D341Med (cell line): ENCODE measurements around the gene MYO18A.
"Not testable (repeated sequence)": the region's sequence is repeated elsewhere in the genome, so short reads cannot be mapped to it uniquely, and the experiment has no call there.

Experiments used
- DNase-seq: peaks from one replicate; pipeline ENCODE4 v3.0.0; 2012; ENCODE audit warnings: low spot score

MYO18A gene

GRCh38 chr17:29193146-29193545, 12.9 kb upstream of the MYO18A start:
- DNase-seq, result no peak

GRCh38 chr17:29190592-29191207, 10.5 kb upstream of the MYO18A start:
- DNase-seq, result no peak

- DNase-seq, result no peak
These were observed 9.8 kb upstream of the MYO18A start for GRCh38 chr17:29190039-29190438.

- DNase-seq, result no peak
These were observed 9.2 kb upstream of the MYO18A start for GRCh38 chr17:29189355-29189754.

GRCh38 chr17:29181226-29181625, 1.0 kb upstream of the MYO18A start:
- DNase-seq, result no peak

GRCh38 chr17:29180788-29181160, 576 bp upstream of the MYO18A start:
- no peak for DNase-seq

- DNase-seq, result peak; percentile 87
These were observed 765 bp downstream of the MYO18A start for GRCh38 chr17:29179232-29180033.

- peak; percentile 41 for DNase-seq
These were observed 1.4 kb downstream of the MYO18A start for GRCh38 chr17:29178750-29179231.

- peak; percentile 26 for DNase-seq
These were observed 2.1 kb downstream of the MYO18A start for GRCh38 chr17:29177871-29178749.

GRCh38 chr17:29177541-29177870, 2.7 kb downstream of the MYO18A start:
- peak; percentile 20 for DNase-seq

- peak; percentile 48 for DNase-seq
These were observed 3.4 kb downstream of the MYO18A start for GRCh38 chr17:29176558-29177351.

- DNase-seq, result no peak
These were observed 4.8 kb downstream of the MYO18A start for GRCh38 chr17:29175349-29175748.

- no peak for DNase-seq
These were observed 7.6 kb downstream of the MYO18A start for GRCh38 chr17:29172589-29172988.

GRCh38 chr17:29170682-29171081, 9.5 kb downstream of the MYO18A start:
- DNase-seq, result no peak

- peak; percentile 28 for DNase-seq
These were observed 10.2 kb downstream of the MYO18A start for GRCh38 chr17:29169806-29170591.

GRCh38 chr17:29168759-29169126, 11.5 kb downstream of the MYO18A start:
- DNase-seq, result not testable (repeated sequence)

GRCh38 chr17:29168079-29168758, 12.0 kb downstream of the MYO18A start:
- peak; percentile 34 for DNase-seq

- DNase-seq, result no peak
These were observed 12.7 kb downstream of the MYO18A start for GRCh38 chr17:29167393-29168078.

- no peak for DNase-seq
These were observed 13.7 kb downstream of the MYO18A start for GRCh38 chr17:29166507-29166887.
